HL-60/S4 treated with phorbol 12-myristate 13-acetate at 8.2 ng/mL for 4 days and 3 days (cell line): ENCODE measurements around the gene PRR9.

Source experiments
- in situ Hi-C: fragments of 300-500 bp; cut with MboI; formaldehyde crosslinking; loops from 2 replicates; pipeline ENCODE4 v1.15.0; 2022; ENCODE audit warnings: low sequenced_read_pairs

PRR9 gene

GRCh38 chr1:153262462-153263157, 45.2 kb downstream of the PRR9 start:
- in situ Hi-C loops = no loop called here

- in situ Hi-C loops = no loop called here
Measured at GRCh38 chr1:153265457-153265856, 48.1 kb downstream of the PRR9 start.
